Mesothelial cell of epicardium (in vitro differentiated cells): Measurements from ENCODE around the gene CDC42EP4. TPM values are rescaled to one million over a fixed set of nuclear protein-coding genes. Genes with fewer than 3 reads are reported as not detected.

Source experiments
- DNase-seq, 2 experiments: peaks; one replicate each; pipeline ENCODE4 v3.0.0; 2021; ENCODE audit warnings: low spot score in 2 of 2; ENCODE audit not compliant: unreplicated experiment in 2 of 2
- H3K27ac Mint-ChIP-seq: 2 replicates; pipeline ENCODE4 v1.8.0; 2021; ENCODE audit warnings: mixed read lengths
- H3K27me3 Mint-ChIP-seq: 2 replicates; pipeline ENCODE4 v1.8.0; 2021; ENCODE audit warnings: low read depth, mixed read lengths
- H3K36me3 Mint-ChIP-seq: 2 replicates; pipeline ENCODE4 v1.8.0; 2021; ENCODE audit warnings: mixed read lengths
- H3K4me1 Mint-ChIP-seq: 2 replicates; pipeline ENCODE4 v1.8.0; 2021; ENCODE audit warnings: mixed read lengths
- H3K4me3 Mint-ChIP-seq: 2 replicates; pipeline ENCODE4 v1.8.0; 2021; ENCODE audit warnings: mild to moderate bottlenecking, moderate library complexity, mixed read lengths
- H3K9me3 Mint-ChIP-seq: 2 replicates; pipeline ENCODE4 v1.8.0; 2021; ENCODE audit warnings: mixed read lengths
- CTCF ChIP-seq: fragments of 200-600 bp; sonication (generic); IDR thresholded peaks from one replicate; pipeline ENCODE4 v1.5.0; 2021; ENCODE audit warnings: antibody characterized with exemption; ENCODE audit not compliant: unreplicated experiment
- total RNA-seq: library from RNA; stranded (reverse); gene quantifications from 3 replicates; pipeline ENCODE4 v1.2.1, GENCODE V29; 2021

Gene CDC42EP4
- total RNA-seq, 1 donor from 2014 or later, result 70.3 TPM

GRCh38 chr17:73304971-73305812 lies 6.6 kb downstream of the CDC42EP4 start:
- Mint-ChIP-seq H3K27me3 (no peaks in the 10 kb centered on the region), H3K4me3 (peak overlapping the region; percentile 55), H3K36me3 (peaks cover 3% of the 10 kb centered on the region), H3K4me1 (peaks cover 58% of the 10 kb centered on the region), H3K9me3 (no peaks in the 10 kb centered on the region), H3K27ac (peak overlapping the region; percentile 97)
- DNase-seq, result peak in 1 of 2 experiments; percentile 54
- no peak for TF ChIP-seq CTCF

GRCh38 chr17:73304438-73304837 lies 7.4 kb downstream of the CDC42EP4 start:
- peaks cover 60% of the 10 kb centered on the region for H3K4me1 Mint-ChIP-seq
- peaks cover 5% of the 10 kb centered on the region for H3K36me3 Mint-ChIP-seq
- peak overlapping the region; percentile 97 for H3K27ac Mint-ChIP-seq
- H3K4me3 Mint-ChIP-seq, result peak overlapping the region; percentile 55
- H3K9me3 Mint-ChIP-seq, result no peaks in the 10 kb centered on the region
- no peaks in the 10 kb centered on the region for H3K27me3 Mint-ChIP-seq
- TF ChIP-seq CTCF, result no peak
- no peak for DNase-seq

- peak overlapping the region; percentile 59 for H3K27ac Mint-ChIP-seq
- peaks cover 6% of the 10 kb centered on the region for H3K36me3 Mint-ChIP-seq
- H3K9me3 Mint-ChIP-seq, result no peaks in the 10 kb centered on the region
- DNase-seq, result no peak
- TF ChIP-seq CTCF, result no peak
- H3K4me1 Mint-ChIP-seq, result peaks cover 58% of the 10 kb centered on the region
- no peaks in the 10 kb centered on the region for H3K27me3 Mint-ChIP-seq
- H3K4me3 Mint-ChIP-seq, result no peak overlapping the region
Measured at GRCh38 chr17:73302189-73302588, 9.6 kb downstream of the CDC42EP4 start.

GRCh38 chr17:73301369-73301768 lies 10.4 kb downstream of the CDC42EP4 start:
- Mint-ChIP-seq H3K27ac (peak overlapping the region; percentile 53), H3K4me3 (no peak overlapping the region), H3K27me3 (no peaks in the 10 kb centered on the region), H3K36me3 (peaks cover 6% of the 10 kb centered on the region), H3K4me1 (peaks cover 50% of the 10 kb centered on the region), H3K9me3 (no peaks in the 10 kb centered on the region)
- TF ChIP-seq CTCF, result no peak
- DNase-seq, result no peak

- H3K36me3 Mint-ChIP-seq, result peaks cover 6% of the 10 kb centered on the region
Measured at GRCh38 chr17:73300392-73300791, 11.4 kb downstream of the CDC42EP4 start.

More at GRCh38 chr17:73300392-73300791, 11.4 kb downstream of the CDC42EP4 start:
- no peak overlapping the region for H3K4me3 Mint-ChIP-seq
- peak overlapping the region; percentile 53 for H3K27ac Mint-ChIP-seq
- no peak for DNase-seq
- no peaks in the 10 kb centered on the region for H3K9me3 Mint-ChIP-seq
- no peak for TF ChIP-seq CTCF
- peaks cover 41% of the 10 kb centered on the region for H3K4me1 Mint-ChIP-seq
- no peaks in the 10 kb centered on the region for H3K27me3 Mint-ChIP-seq
